K562 (cell line): ENCODE results near the gene ERCC4. TPM values are rescaled to one million over a fixed set of nuclear protein-coding genes. Genes with fewer than 3 reads are reported as not detected.

ENCODE experiments used
- BCL6 ChIP-seq: fragments of 250-450 bp; sonication (Bioruptor Pico); IDR thresholded peaks from 2 replicates; pipeline ENCODE4 v1.4.0; 2020
- BMI1 ChIP-seq: fragments of 150-350 bp; IDR thresholded peaks from 2 replicates; pipeline ENCODE4 v1.6.1; 2014; ENCODE audit warnings: low read length
- ESRRB ChIP-seq: fragments of 250-450 bp; sonication (Bioruptor Pico); IDR thresholded peaks from 2 replicates; pipeline ENCODE4 v1.5.0; 2020; ENCODE audit warnings: mild to moderate bottlenecking, moderate library complexity, borderline replicate concordance
- EZH2 ChIP-seq: IDR thresholded peaks from 2 replicates; pipeline ENCODE4 v1.6.1; 2012; ENCODE audit warnings: low read depth, mild to moderate bottlenecking, inconsistent platforms, low read length, borderline replicate concordance
- FOXJ2 ChIP-seq: fragments of 200-800 bp; sonication (Bioruptor generic); IDR thresholded peaks from 2 replicates; pipeline ENCODE4 v1.6.1; 2016; ENCODE audit warnings: missing genetic modification characterization, missing compliant biosample characterization
- HDAC6 ChIP-seq: IDR thresholded peaks from 2 replicates; pipeline ENCODE4 v1.6.1; 2012; ENCODE audit warnings: low read depth, mild to moderate bottlenecking, control low read depth, inconsistent platforms, low read length, moderate library complexity
- HDGF ChIP-seq: fragments of 450-650 bp; IDR thresholded peaks from 2 replicates; pipeline ENCODE4 v1.6.1; 2016
- HINFP ChIP-seq: fragments of 450-650 bp; conservative IDR thresholded peaks from 2 replicates; pipeline ENCODE4 v1.6.1; 2016; ENCODE audit warnings: missing genetic modification characterization, low read depth, mild to moderate bottlenecking, control low read depth, missing compliant biosample characterization
- ILF3 ChIP-seq: fragments of 450-650 bp; IDR thresholded peaks from 2 replicates; pipeline ENCODE4 v1.6.1; 2018; ENCODE audit warnings: antibody characterized with exemption, mild to moderate bottlenecking, moderate library complexity, borderline replicate concordance
- MCM2 ChIP-seq: fragments of 450-650 bp; IDR thresholded peaks from 2 replicates; pipeline ENCODE4 v1.6.1; 2017; ENCODE audit warnings: low read depth, mild to moderate bottlenecking
- MTF1 ChIP-seq: fragments of 250-450 bp; sonication (Bioruptor Pico); IDR thresholded peaks from 2 replicates; pipeline ENCODE4 v1.9.0; 2021; ENCODE audit warnings: moderate library complexity, mild to moderate bottlenecking, inconsistent platforms, borderline replicate concordance
- OTX1 ChIP-seq: fragments of 450-650 bp; formaldehyde crosslinking; IDR thresholded peaks from 2 replicates; pipeline ENCODE4 v1.4.0; 2022; ENCODE audit warnings: mild to moderate bottlenecking
- POLR2B ChIP-seq: fragments of 450-650 bp; IDR thresholded peaks from 2 replicates; pipeline ENCODE4 v1.6.1; 2018; ENCODE audit warnings: low read depth; ENCODE audit not compliant: partially characterized antibody
- STAT5A ChIP-seq: IDR thresholded peaks from 2 replicates; pipeline ENCODE4 v1.6.1; 2012; ENCODE audit warnings: low read length, inconsistent platforms, borderline replicate concordance
- TRIM25 ChIP-seq: fragments of 450-650 bp; IDR thresholded peaks from 2 replicates; pipeline ENCODE4 v1.7.0; 2016; ENCODE audit warnings: borderline replicate concordance
- ZC3H11A ChIP-seq: IDR thresholded peaks from 2 replicates; pipeline ENCODE4 v1.6.1; 2012; ENCODE audit warnings: low read depth, low read length, improper control_type of control experiment
- ZNF507 ChIP-seq: conservative IDR thresholded peaks from 2 replicates; pipeline ENCODE4 v1.6.1; 2017; ENCODE audit warnings: missing genetic modification characterization, missing compliant biosample characterization
- ZNF696 ChIP-seq: fragments of 250-450 bp; sonication (Bioruptor Pico); conservative IDR thresholded peaks from 2 replicates; pipeline ENCODE4 v1.4.0; 2020; ENCODE audit warnings: mild to moderate bottlenecking, moderate library complexity
- ZNF75A ChIP-seq: fragments of 450-650 bp; formaldehyde crosslinking; IDR thresholded peaks from 2 replicates; pipeline ENCODE4 v1.4.0; 2020; ENCODE audit warnings: mild to moderate bottlenecking
- polyA plus RNA-seq, 8 experiments: library from polyadenylated mRNA; depleted of rRNA in 4 of 8; stranded (reverse) in 5 of 8; unstranded in 3 of 8; fragments of >200 nt; fragmentation: Nextera tagmentation in 2 of 8; fragmentation: Illumina TruSeq in 1 of 8; extraction: Ambion mirVana in 2 of 8; extraction: Trizol in 1 of 8; gene quantifications; 2 replicates each; pipeline versions ENCODE4 v1.2.1 to v1.2.3, GENCODE V29; 2011 to 2014; ENCODE audit warnings: inconsistent platforms in 1 of 8, missing spikeins in 1 of 8
- total RNA-seq, 7 experiments: library from RNA; depleted of rRNA in 6 of 7; stranded (reverse); fragments of >200 nt in 6 of 7; fragmentation: Illumina TruSeq in 2 of 7; extraction: Trizol in 2 of 7; gene quantifications; 2 replicates each; pipeline versions ENCODE4 v1.2.1 to v1.2.3, GENCODE V29; 2011 to 2021; ENCODE audit warnings: low replicate concordance in 1 of 7
- TF ChIP-seq, protein P1 (sequence below): fragments of 250-450 bp; sonication (Bioruptor Pico); IDR thresholded peaks from 2 replicates; pipeline ENCODE4 v1.8.0; 2021; ENCODE audit warnings: moderate library complexity, mild to moderate bottlenecking, inconsistent platforms
- TF ChIP-seq, protein P2 (sequence below): fragments of 450-650 bp; conservative IDR thresholded peaks from 2 replicates; pipeline ENCODE4 v1.6.1; 2016; ENCODE audit warnings: missing genetic modification characterization, low read depth, mild to moderate bottlenecking, missing compliant biosample characterization, moderate library complexity
- TF ChIP-seq, protein P3 (sequence below): sonication (generic); formaldehyde crosslinking; IDR thresholded peaks from 2 replicates; pipeline ENCODE4 v1.5.0; 2020; ENCODE audit warnings: missing genetic modification reagents

Gene ERCC4
- total and polyA plus RNA-seq, 9 of the 15 experiments (the other 6 are each of a cell fraction or from before 2014, with no cell fraction given) = 3.7 to 10.5 (median 6.0) TPM

DNA sequence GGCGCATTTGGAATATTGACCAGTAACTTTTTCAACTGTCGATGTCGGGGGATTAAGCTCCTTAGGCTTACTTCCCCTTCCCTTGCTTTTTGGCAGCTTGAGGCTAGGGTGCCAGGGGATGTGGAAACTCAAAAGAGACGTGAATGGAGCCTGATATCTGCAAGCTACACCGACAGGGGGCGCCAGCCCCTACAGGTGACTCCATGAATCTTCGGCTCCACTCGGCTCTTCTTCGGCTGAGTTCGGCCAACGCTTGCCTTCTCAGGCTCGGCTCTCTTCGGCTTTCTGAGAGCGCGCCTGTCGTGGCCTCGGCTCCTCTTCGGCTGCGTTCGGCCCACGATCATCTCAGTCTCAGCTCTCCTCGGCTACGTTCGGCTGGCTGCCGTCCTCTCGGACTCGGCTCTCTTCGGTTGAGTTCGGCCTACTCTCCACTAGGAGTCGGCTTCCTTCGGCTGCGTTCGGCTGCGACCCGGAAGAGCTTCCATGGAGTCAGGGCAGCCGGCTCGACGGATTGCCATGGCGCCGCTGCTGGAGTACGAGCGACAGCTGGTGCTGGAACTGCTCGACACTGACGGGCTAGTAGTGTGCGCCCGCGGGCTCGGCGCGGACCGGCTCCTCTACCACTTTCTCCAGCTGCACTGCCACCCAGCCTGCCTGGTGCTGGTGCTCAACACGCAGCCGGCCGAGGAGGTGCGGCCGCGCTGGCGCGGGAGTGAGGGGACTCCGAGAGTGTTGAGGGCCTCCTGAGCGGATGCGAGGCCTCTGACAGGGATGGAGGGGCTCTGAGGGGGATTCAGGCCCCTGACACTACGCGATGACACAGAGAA is at the start of gene ERCC4 (continued):
- TF ChIP-seq, protein P1, sequence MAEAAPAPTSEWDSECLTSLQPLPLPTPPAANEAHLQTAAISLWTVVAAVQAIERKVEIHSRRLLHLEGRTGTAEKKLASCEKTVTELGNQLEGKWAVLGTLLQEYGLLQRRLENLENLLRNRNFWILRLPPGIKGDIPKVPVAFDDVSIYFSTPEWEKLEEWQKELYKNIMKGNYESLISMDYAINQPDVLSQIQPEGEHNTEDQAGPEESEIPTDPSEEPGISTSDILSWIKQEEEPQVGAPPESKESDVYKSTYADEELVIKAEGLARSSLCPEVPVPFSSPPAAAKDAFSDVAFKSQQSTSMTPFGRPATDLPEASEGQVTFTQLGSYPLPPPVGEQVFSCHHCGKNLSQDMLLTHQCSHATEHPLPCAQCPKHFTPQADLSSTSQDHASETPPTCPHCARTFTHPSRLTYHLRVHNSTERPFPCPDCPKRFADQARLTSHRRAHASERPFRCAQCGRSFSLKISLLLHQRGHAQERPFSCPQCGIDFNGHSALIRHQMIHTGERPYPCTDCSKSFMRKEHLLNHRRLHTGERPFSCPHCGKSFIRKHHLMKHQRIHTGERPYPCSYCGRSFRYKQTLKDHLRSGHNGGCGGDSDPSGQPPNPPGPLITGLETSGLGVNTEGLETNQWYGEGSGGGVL = no peak
- no peak for TF ChIP-seq ZNF507
- no peak for TF ChIP-seq MCM2
- no peak for TF ChIP-seq MTF1 (CRISPR knock-in tag)
- TF ChIP-seq BCL6 = no peak
- TF ChIP-seq ZNF696 = no peak
- TF ChIP-seq ZC3H11A = no peak
- no peak for TF ChIP-seq HDGF
- TF ChIP-seq, protein P2, sequence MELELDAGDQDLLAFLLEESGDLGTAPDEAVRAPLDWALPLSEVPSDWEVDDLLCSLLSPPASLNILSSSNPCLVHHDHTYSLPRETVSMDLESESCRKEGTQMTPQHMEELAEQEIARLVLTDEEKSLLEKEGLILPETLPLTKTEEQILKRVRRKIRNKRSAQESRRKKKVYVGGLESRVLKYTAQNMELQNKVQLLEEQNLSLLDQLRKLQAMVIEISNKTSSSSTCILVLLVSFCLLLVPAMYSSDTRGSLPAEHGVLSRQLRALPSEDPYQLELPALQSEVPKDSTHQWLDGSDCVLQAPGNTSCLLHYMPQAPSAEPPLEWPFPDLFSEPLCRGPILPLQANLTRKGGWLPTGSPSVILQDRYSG (tag) = no peak
- TF ChIP-seq OTX1 (CRISPR knock-in tag) = no peak
- no peak for TF ChIP-seq ZNF75A
- TF ChIP-seq POLR2B = peak; percentile 66
- TF ChIP-seq STAT5A = no peak
- TF ChIP-seq EZH2 = no peak
- TF ChIP-seq HDAC6 = no peak
- TF ChIP-seq ILF3 = no peak
- TF ChIP-seq TRIM25 = no peak
- no peak for TF ChIP-seq ESRRB (CRISPR knock-in tag)
- no peak for TF ChIP-seq FOXJ2
- TF ChIP-seq, protein P3, sequence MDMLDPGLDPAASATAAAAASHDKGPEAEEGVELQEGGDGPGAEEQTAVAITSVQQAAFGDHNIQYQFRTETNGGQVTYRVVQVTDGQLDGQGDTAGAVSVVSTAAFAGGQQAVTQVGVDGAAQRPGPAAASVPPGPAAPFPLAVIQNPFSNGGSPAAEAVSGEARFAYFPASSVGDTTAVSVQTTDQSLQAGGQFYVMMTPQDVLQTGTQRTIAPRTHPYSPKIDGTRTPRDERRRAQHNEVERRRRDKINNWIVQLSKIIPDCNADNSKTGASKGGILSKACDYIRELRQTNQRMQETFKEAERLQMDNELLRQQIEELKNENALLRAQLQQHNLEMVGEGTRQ (CRISPR knock-in tag) = no peak
- TF ChIP-seq HINFP (tag) = no peak
- no peak for TF ChIP-seq BMI1
